Measurements from ENCODE around the gene TACC2. TPM values are rescaled to one million over a fixed set of nuclear protein-coding genes. Genes with fewer than 3 reads are reported as not detected.
"Not testable (repeated sequence)": the region's sequence is repeated elsewhere in the genome, so short reads cannot be mapped to it uniquely, and the experiment has no call there.

Gene TACC2
- polyA plus RNA-seq, 3 donors: 13.0 to 34.9 (median 19.5) TPM

DNA sequence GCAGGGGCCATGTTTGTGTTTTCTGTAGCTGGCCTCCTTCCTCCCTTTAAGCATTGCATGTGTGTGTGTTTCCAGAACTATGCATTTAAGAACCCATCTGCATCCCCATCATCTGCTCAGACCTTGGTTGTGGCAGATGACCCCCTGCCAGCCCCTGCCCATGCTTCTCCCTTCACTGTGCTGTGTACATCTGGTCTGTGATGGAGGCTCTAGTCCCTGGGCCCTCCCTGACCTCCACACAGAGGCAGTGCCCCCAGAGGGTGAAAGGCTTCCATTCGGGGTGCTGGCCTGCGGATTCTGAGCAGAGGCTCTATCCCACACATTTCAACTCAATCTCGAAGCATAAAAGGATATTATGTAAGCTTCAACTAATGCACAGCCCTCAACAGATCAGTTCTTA is 89.4 kb downstream of the TACC2 start:
- 71 to 89% (median 71%) methylated on average over 3 of the region's 3 CpGs for WGBS, 3 donors
- no peak overlapping the region for H3K27ac ChIP-seq (ENCODE audit: low read depth, low read length)

DNA sequence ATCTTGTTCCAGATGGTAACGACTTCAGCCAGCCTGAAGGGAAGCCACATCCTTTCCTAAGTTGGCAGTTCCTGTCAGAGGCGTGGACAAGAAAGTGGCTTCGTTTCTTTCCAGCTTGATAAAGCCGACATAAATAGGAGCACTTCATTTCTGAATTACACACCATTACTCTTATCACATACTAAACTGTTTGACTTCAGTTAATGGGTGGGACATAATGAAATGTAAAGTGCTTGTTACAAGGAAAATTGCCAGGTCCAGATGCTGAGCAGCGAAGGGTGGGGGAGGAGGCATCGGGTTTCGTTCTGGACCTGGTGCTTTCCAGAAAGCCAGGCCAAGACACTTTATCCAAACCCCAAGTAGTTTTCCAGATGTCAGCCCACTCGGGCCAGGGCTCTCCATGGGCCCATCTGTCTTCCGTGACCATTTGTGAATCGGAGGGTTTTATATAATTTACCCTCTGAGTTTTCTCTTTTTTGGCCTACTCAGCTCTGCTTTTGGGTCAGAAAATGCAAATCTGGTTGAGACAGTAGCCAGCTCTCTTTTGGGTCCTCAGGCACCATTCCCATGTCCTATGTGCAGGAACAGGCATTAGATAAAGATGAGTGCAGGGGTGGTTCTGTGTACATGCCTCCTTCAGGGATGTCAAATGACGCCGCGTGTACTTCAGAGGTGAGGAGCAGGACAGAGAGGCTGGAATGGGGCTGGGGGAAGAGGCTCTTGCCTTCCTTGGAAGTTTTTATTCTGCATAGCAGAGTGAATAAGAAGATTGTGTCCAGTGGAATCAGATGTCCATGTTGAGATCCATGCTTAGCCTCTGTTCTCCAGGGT is 90.2 kb downstream of the TACC2 start:
- no peak overlapping the region for H3K27ac ChIP-seq (ENCODE audit: low read depth, low read length)
- WGBS, 3 donors: 40 to 69% (median 45%) methylated on average over 13 of the region's 13 CpGs

DNA sequence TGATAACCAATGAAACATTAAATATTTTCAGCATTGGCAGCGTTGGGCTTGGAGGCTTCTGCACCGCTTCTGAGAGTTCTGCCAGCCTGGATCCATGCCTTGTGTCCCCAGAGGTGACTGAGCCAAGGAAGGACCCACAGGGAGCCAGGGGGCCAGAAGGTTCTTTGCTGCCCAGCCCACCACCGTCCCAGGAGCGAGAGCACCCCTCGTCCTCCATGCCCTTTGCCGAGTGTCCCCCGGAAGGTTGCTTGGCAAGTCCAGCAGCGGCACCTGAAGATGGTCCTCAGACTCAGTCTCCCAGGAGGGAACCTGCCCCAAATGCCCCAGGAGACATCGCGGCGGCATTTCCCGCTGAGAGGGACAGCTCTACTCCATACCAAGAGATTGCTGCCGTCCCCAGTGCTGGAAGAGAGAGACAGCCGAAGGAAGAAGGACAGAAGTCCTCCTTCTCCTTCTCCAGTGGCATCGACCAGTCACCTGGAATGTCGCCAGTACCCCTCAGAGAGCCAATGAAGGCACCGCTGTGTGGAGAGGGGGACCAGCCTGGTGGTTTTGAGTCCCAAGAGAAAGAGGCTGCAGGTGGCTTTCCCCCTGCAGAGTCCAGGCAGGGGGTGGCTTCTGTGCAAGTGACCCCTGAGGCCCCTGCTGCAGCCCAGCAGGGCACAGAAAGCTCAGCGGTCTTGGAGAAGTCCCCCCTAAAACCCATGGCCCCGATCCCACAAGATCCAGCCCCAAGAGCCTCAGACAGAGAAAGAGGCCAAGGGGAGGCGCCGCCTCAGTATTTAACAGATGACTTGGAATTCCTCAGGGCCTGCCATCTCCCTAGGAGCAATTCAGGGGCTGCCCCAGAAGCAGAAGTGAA is 93.9 kb downstream of the TACC2 start:
- WGBS, 3 donors: 86 to 89% (median 87%) methylated on average over 20 to 21 of the region's 21 CpGs

DNA sequence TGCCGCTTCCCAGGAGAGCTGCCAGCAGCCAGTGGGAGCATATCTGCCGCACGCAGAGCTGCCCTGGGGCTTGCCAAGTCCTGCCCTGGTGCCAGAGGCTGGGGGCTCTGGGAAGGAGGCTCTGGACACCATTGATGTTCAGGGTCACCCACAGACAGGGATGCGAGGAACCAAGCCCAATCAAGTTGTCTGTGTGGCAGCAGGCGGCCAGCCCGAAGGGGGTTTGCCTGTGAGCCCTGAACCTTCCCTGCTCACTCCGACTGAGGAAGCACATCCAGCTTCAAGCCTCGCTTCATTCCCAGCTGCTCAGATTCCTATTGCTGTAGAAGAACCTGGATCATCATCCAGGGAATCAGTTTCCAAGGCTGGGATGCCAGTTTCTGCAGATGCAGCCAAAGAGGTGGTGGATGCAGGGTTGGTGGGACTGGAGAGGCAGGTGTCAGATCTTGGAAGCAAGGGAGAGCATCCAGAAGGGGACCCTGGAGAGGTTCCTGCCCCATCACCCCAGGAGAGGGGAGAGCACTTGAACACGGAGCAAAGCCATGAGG is 94.6 kb downstream of the TACC2 start:
- WGBS, 3 donors: 82 to 92% (median 85%) methylated on average over 9 of the region's 9 CpGs
- H3K27ac ChIP-seq (ENCODE audit: low read depth, low read length): no peak overlapping the region

More for the DNA sequence above, 93.9 kb downstream of the TACC2 start:
- H3K27ac ChIP-seq (ENCODE audit: low read depth, low read length): no peak overlapping the region

DNA sequence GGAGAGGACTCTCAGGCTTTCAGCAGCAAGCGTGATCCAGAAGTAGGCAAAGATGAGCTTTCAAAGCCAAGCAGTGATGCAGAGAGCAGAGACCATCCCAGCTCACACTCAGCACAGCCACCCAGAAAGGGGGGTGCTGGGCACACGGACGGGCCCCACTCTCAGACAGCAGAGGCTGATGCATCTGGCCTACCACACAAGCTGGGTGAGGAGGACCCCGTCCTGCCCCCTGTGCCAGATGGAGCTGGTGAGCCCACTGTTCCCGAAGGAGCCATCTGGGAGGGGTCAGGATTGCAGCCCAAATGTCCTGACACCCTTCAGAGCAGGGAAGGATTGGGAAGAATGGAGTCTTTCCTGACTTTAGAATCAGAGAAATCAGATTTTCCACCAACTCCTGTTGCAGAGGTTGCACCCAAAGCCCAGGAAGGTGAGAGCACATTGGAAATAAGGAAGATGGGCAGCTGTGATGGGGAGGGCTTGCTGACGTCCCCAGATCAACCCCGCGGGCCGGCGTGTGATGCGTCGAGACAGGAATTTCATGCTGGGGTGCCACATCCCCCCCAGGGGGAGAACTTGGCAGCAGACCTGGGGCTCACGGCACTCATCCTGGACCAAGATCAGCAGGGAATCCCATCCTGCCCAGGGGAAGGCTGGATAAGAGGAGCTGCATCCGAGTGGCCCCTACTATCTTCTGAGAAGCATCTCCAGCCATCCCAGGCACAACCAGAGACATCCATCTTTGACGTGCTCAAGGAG is 95.5 kb downstream of the TACC2 start:
- H3K27ac ChIP-seq (ENCODE audit: low read depth, low read length): no peak overlapping the region
- WGBS, 3 donors: 80 to 86% (median 83%) methylated on average over 15 of the region's 15 CpGs

DNA sequence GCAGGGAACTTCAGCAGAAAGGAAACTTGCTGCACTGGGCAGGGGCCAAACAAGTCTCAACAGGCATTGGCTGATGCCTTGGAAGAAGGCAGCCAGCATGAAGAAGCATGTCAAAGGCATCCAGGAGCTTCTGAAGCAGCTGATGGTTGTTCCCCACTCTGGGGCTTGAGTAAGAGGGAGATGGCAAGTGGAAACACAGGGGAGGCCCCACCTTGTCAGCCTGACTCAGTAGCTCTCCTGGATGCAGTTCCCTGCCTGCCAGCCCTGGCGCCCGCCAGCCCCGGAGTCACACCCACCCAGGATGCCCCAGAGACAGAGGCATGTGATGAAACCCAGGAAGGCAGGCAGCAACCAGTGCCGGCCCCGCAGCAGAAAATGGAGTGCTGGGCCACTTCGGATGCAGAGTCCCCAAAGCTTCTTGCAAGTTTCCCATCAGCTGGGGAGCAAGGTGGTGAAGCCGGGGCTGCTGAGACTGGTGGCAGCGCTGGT is 96.5 kb downstream of the TACC2 start:
- 76 to 86% (median 82%) methylated on average over 8 of the region's 8 CpGs for WGBS, 3 donors

DNA sequence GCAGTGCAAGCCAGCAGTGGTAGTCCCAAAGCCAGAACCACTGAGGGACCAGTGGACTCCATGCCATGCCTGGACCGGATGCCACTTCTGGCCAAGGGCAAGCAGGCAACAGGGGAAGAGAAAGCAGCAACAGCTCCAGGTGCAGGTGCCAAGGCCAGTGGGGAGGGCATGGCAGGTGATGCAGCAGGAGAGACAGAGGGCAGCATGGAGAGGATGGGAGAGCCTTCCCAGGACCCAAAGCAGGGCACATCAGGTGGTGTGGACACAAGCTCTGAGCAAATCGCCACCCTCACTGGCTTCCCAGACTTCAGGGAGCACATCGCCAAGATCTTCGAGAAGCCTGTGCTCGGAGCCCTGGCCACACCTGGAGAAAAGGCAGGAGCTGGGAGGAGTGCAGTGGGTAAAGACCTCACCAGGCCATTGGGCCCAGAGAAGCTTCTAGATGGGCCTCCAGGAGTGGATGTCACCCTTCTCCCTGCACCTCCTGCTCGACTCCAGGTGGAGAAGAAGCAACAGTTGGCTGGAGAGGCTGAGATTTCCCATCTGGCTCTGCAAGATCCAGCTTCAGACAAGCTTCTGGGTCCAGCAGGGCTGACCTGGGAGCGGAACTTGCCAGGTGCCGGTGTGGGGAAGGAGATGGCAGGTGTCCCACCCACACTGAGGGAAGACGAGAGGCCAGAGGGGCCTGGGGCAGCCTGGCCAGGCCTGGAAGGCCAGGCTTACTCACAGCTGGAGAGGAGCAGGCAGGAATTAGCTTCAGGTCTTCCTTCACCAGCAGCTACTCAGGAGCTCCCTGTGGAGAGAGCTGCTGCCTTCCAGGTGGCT is 97.7 kb downstream of the TACC2 start:
- H3K27ac ChIP-seq (ENCODE audit: low read depth, low read length): no peak overlapping the region
- 90 to 95% (median 92%) methylated on average over 9 of the region's 9 CpGs for WGBS, 3 donors

More for the DNA sequence above, 96.5 kb downstream of the TACC2 start:
- H3K27ac ChIP-seq (ENCODE audit: low read depth, low read length): no peak overlapping the region

DNA sequence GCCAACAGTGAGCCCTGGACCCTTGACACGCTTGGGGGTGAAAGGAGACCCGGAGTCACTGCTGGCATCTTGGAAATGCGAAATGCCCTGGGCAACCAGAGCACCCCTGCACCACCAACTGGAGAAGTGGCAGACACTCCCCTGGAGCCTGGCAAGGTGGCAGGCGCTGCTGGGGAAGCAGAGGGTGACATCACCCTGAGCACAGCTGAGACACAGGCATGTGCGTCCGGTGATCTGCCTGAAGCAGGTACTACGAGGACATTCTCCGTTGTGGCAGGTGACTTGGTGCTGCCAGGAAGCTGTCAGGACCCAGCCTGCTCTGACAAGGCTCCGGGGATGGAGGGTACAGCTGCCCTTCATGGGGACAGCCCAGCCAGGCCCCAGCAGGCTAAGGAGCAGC is 98.5 kb downstream of the TACC2 start:
- WGBS, 3 donors: 89 to 90% (median 89%) methylated on average over 9 of the region's 9 CpGs
- no peak overlapping the region for H3K27ac ChIP-seq (ENCODE audit: low read depth, low read length)

DNA sequence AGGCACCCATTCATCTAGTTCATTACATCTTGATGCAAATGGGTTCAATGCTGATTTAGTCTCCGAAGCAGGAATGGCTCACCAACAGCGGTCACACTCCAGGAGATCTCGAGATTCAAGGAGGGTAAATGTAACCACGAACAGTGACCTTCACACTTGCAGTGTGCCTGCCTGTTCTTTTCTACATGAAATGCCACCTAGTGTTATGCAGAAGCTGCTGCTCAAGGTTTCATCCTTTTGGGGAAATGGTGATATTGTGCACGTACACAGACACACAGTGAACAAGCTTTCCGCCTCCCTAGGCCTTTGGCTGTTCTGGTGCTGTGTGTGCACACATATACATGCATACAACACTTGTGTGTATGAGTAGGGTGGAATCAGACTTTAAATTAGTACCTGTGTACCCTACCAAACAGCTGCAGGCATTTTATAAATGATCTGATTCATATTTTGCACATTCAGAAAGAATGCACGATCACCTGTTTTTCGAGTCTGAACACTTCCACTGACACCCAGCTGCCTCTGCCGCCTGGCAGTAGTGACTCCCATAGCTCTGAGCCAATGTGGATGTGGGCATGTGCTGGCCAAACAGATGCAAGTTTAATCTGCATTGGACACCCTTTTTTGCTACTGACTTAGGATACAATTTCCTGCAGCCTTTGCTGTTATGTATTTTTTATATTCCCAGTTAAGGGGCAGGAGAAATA is 100.5 kb downstream of the TACC2 start:
- no peak overlapping the region for H3K27ac ChIP-seq (ENCODE audit: low read depth, low read length)
- WGBS, 3 donors: 77 to 83% (median 82%) methylated on average over 9 of the region's 9 CpGs

DNA sequence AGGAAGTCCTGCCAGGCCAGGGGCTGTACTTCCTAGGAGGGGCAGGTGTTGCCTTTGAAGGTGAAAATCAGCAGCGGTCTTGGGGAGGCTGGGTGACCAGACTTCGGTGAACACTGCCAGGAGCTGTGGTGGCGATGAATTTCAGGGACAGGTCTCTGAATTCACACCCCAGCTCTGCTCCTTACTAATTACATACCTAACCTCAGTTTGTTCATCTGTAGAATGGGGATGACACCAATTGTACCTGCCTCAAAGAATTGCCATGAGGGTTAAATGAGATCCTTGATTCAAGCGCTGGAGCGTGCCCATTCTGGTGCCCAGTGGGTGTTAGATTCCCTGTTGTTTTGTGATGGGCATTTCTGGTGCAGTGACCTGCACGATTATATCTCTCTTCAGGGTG is 102.8 kb downstream of the TACC2 start:
- 78 to 98% (median 94%) methylated on average over 6 of the region's 6 CpGs for WGBS, 3 donors

DNA sequence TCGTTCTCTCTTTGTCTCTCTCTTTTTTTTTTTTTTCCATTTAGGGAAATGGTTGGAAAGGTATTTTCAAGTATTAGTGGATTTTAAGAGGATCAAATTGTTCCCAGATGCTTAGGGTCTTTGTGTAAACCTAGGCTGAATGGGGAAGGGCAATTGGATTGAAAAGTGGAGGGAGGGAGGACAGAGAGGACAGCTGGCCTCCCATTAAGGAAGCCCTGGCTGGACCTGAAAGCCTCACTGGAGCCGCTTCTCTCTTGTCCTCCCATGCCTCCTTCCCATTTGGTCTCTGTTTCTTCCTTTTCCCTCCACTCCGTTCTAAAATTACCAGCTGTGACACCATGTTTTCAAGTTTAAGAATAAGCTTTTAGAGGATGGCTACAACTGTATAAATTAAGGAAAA is 104.1 kb downstream of the TACC2 start:
- H3K27ac ChIP-seq (ENCODE audit: low read depth, low read length): no peak overlapping the region
- 64 to 76% (median 67%) methylated on average over 3 of the region's 3 CpGs for WGBS, 3 donors

More for the DNA sequence above, 102.8 kb downstream of the TACC2 start:
- no peak overlapping the region for H3K27ac ChIP-seq (ENCODE audit: low read depth, low read length)

DNA sequence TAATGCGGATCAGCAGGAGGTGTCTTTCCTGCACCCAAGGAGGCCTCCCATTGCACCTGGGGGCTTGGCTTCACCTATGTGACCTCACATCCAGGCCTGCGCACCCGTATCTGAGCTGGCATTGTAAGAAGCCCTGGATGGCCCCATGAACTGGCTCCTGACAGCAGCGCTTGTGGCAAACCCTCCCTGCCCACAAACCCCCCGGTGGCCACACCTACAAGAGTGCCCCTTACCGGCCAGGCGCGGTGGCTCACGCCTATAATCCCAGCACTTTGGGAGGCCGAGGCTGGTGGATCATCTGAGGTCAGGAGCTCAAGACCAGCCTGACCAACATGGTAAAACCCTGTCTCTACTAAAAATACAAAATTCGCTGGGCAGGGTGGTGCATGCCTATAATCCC is 107.2 kb downstream of the TACC2 start:
- H3K27ac ChIP-seq (ENCODE audit: low read depth, low read length): not testable (repeated sequence)
- WGBS, 3 donors: 67 to 84% (median 77%) methylated on average over 11 of the region's 11 CpGs

DNA sequence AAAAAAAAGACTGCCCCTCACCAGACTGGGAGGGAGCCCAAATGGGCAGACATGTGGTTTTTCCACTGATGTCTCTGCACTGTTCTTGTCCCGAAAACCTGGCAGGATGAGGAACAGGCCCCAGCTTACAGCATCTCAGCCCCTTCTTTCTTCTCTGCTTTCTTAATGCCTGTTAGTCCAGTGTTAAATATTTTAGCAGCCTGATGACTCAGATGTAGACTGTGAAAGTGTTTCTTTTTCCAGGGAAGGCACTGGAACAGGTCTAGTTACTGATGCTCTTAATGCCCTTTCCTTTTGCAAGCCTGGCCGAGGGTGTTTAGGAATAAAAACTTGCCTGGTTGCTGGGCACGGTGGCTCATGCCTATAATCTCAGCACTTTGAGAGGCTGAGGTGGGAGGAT is 107.7 kb downstream of the TACC2 start:
- WGBS, 3 donors: 86 to 91% (median 89%) methylated on average over 3 of the region's 3 CpGs
- no peak overlapping the region for H3K27ac ChIP-seq (ENCODE audit: low read depth, low read length)

DNA sequence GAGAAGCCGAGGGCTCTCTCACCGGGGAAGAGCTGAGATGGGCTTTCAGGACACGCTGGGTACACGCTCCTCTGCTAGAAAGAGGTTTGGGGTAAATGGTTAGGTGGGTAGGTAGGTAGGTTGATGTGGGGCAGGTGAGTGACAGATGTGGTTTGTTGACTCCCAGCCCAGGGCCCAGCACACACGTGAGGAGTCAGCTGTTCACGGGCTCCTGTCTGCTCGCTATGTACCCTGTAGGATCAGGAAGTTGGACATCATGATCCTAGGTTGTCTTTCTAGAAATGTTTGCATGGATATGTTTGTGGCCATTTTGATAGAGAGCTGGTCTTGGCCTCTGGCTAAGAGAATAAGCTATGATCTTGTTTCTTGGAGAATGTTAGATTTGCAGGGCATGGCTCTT is 109.0 kb downstream of the TACC2 start:
- no peak overlapping the region for H3K27ac ChIP-seq (ENCODE audit: low read depth, low read length)
- WGBS, 3 donors: 85 to 90% (median 87%) methylated on average over 7 of the region's 7 CpGs

DNA sequence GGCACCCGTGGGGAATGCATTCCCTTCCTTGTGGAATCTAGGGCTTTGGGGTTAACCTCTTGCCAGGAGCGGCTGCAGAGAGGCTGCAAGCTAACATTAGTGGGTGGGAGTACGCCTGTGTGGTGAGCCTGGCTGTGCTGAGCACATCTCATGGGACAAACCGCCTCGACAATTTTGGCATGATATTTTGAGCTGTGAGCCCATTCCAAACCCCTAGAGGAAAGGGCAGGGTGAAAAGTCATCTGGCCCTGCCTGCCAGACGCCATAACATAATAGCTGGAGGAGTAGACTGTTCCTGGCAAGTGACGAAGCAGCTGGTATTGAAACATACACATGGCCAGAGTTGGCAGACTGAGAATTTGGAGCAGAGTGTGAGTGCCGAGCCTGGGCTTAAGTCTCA is 110.0 kb downstream of the TACC2 start:
- no peak overlapping the region for H3K27ac ChIP-seq (ENCODE audit: low read depth, low read length)
- 41 to 83% (median 55%) methylated on average over 8 of the region's 8 CpGs for WGBS, 3 donors

DNA sequence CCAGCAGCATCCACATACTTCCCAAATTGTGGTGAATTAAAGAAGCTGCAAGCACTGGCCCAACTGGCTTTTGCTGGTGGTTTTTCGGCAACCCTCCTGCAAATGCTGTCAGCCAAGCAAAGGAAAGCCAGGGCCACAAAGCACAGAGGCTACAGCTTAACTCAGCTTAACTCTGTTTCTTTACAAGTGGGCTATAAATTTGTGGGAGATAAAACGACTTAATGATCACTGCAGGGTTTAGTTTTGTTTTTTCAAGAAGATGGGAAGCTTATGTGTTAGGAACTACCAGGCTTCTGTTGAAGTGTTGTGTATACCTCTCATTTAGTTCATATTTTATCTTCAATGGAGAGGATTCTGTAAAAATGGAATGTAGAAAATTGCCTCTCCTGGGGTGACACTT is 110.6 kb downstream of the TACC2 start:
- H3K27ac ChIP-seq (ENCODE audit: low read depth, low read length): no peak overlapping the region

More for the DNA sequence above, 110.6 kb downstream of the TACC2 start:
- WGBS, 3 donors: 34 to 62% (median 53%) methylated on average over 2 of the region's 2 CpGs

Measured in adipose tissue (tissue), 3 donors.